Middle frontal gyrus (tissue), 1 donor: ENCODE measurements around the gene DNAJB5.
"Not testable (repeated sequence)": the region's sequence is repeated elsewhere in the genome, so short reads cannot be mapped to it uniquely, and the experiment has no call there.

Experiments used
- DNase-seq: peaks from one replicate; pipeline ENCODE4 v3.0.0-alpha.2; 2015; ENCODE audit warnings: low spot score; ENCODE audit errors: extremely low spot score

Gene DNAJB5

GRCh38 chr9:34998266-34998665 is 8.7 kb downstream of the DNAJB5 start:
- DNase-seq: no peak

- DNase-seq: no peak
These were observed 10.0 kb downstream of the DNAJB5 start for GRCh38 chr9:34999576-34999975.

- DNase-seq: no peak
These were observed 11.2 kb downstream of the DNAJB5 start for GRCh38 chr9:35000535-35001284.

- DNase-seq: no peak
These were observed 11.7 kb downstream of the DNAJB5 start for GRCh38 chr9:35001285-35001677.

GRCh38 chr9:35001803-35002502 is 12.4 kb downstream of the DNAJB5 start:
- no peak for DNase-seq

- DNase-seq: no peak
These were observed 13.1 kb downstream of the DNAJB5 start for GRCh38 chr9:35002623-35003022.

GRCh38 chr9:35004299-35004698 is 14.8 kb downstream of the DNAJB5 start:
- DNase-seq: not testable (repeated sequence)

GRCh38 chr9:35010351-35010958 is 20.9 kb downstream of the DNAJB5 start:
- no peak for DNase-seq

GRCh38 chr9:35014517-35014916 is 25.0 kb downstream of the DNAJB5 start:
- no peak for DNase-seq

- DNase-seq: not testable (repeated sequence)
These were observed 33.9 kb downstream of the DNAJB5 start for GRCh38 chr9:35023443-35023842.

GRCh38 chr9:35026671-35027070 is 37.1 kb downstream of the DNAJB5 start:
- DNase-seq: no peak

- DNase-seq: no peak
These were observed 37.8 kb downstream of the DNAJB5 start for GRCh38 chr9:35027374-35027773.

GRCh38 chr9:35027860-35028259 is 38.3 kb downstream of the DNAJB5 start:
- no peak for DNase-seq

- no peak for DNase-seq
These were observed 38.8 kb downstream of the DNAJB5 start for GRCh38 chr9:35028341-35028740.

GRCh38 chr9:35029241-35029640 is 39.7 kb downstream of the DNAJB5 start:
- DNase-seq: no peak

GRCh38 chr9:35029852-35030251 is 40.3 kb downstream of the DNAJB5 start:
- no peak for DNase-seq

- DNase-seq: no peak
These were observed 43.6 kb downstream of the DNAJB5 start for GRCh38 chr9:35033101-35033500.

- no peak for DNase-seq
These were observed 46.5 kb downstream of the DNAJB5 start for GRCh38 chr9:35035851-35036701.

GRCh38 chr9:35042081-35042604 is 52.6 kb downstream of the DNAJB5 start:
- no peak for DNase-seq

GRCh38 chr9:35042891-35043545 is 53.5 kb downstream of the DNAJB5 start:
- no peak for DNase-seq

- no peak for DNase-seq
These were observed 54.5 kb downstream of the DNAJB5 start for GRCh38 chr9:35044071-35044470.
